NB4 (cell line): ENCODE data around the gene IL22RA1.

Experiments
- CTCF ChIP-seq: IDR thresholded peaks from one replicate; pipeline ENCODE4 v1.5.1; 2012; ENCODE audit warnings: low read depth, low read length
- POLR2A ChIP-seq: IDR thresholded peaks from 2 replicates; pipeline ENCODE4 v1.6.1; 2011; ENCODE audit warnings: mild to moderate bottlenecking; ENCODE audit not compliant: insufficient read length; ENCODE audit errors: extremely low read depth

- TF ChIP-seq CTCF: no peak
- TF ChIP-seq POLR2A: no peak
These were observed 8.6 kb downstream of the IL22RA1 start for GRCh38 chr1:24134376-24134775.
